H1 (cell line): ENCODE results near the gene LRP8. TPM values are rescaled to one million over a fixed set of nuclear protein-coding genes. Genes with fewer than 3 reads are reported as not detected.

Source experiments
- CTCF ChIA-PET: fragments of 300-600 bp; sonication (Branson Sonifier 250); formaldehyde crosslinking; loops from one replicate; lab custom pipeline; 2021; ENCODE audit not compliant: partially characterized antibody; lab: Charles Lee
- POLR2A ChIA-PET: fragments of 300-600 bp; sonication (Branson Sonifier 250); formaldehyde crosslinking; loops from one replicate; lab custom pipeline; 2021; ENCODE audit warnings: inconsistent platforms; ENCODE audit not compliant: partially characterized antibody; lab: Charles Lee
- DNase-seq, 2 experiments: peaks; one replicate each; pipeline versions ENCODE4 v3.0.0 to v3.0.0-alpha.2; 2010 to 2022; ENCODE audit warnings: low spot score in 2 of 2, low read depth in 1 of 2, mixed read lengths in 1 of 2
- FAIRE-seq: peaks from 2 replicates; lab custom pipeline; 2011; peaks lifted over from hg19 to GRCh38; lab: Jason Lieb, UNC
- H2AFZ ChIP-seq: 2 replicates; pipeline ENCODE4 v1.8.1; 2012; ENCODE audit warnings: low read length, inconsistent platforms
- H2AK5ac ChIP-seq: 2 replicates; pipeline ENCODE4 v1.6.1; 2013; ENCODE audit warnings: low read depth, low read length
- H2BK120ac ChIP-seq: replicated peaks from 2 replicates; pipeline ENCODE3; 2013; ENCODE audit warnings: low read depth, low read length, inconsistent platforms
- H2BK12ac ChIP-seq: 2 replicates; pipeline ENCODE4 v1.6.1; 2013; ENCODE audit warnings: low read depth, low read length
- H2BK15ac ChIP-seq: 2 replicates; pipeline ENCODE4 v1.6.1; 2013; ENCODE audit warnings: low read length
- H2BK20ac ChIP-seq: 2 replicates; pipeline ENCODE4 v1.6.1; 2013; ENCODE audit warnings: low read length
- H2BK5ac ChIP-seq: 2 replicates; pipeline ENCODE4 v1.6.1; 2013; ENCODE audit warnings: low read depth, low read length
- H3K14ac ChIP-seq: 2 replicates; pipeline ENCODE4 v1.6.1; 2013; ENCODE audit warnings: inconsistent platforms; ENCODE audit not compliant: insufficient read length
- H3K18ac ChIP-seq: 2 replicates; pipeline ENCODE4 v1.6.1; 2013; ENCODE audit warnings: low read length; ENCODE audit errors: extremely low read depth
- H3K23ac ChIP-seq: 2 replicates; pipeline ENCODE4 v1.6.1; 2013; ENCODE audit warnings: inconsistent platforms; ENCODE audit not compliant: insufficient read length
- H3K23me2 ChIP-seq: 2 replicates; pipeline ENCODE4 v1.6.1; 2013; ENCODE audit warnings: low read depth, low read length
- H3K27ac ChIP-seq: 2 replicates; pipeline ENCODE4 v1.6.1; 2011; ENCODE audit warnings: low read depth, low read length, inconsistent platforms
- H3K27me3 ChIP-seq, 4 experiments: replicated peaks in 1 of 4; 1 replicate in 1 of 4; 2 replicates in 3 of 4; pipeline versions ENCODE4 v1.6.1 to v1.8.1; 2011 to 2013; ENCODE audit warnings: low read length in 3 of 4, mild to moderate bottlenecking in 3 of 4, inconsistent platforms in 2 of 4, mixed read lengths in 2 of 4, moderate library complexity in 1 of 4; ENCODE audit not compliant: control insufficient read depth in 3 of 4, insufficient read depth in 3 of 4; ENCODE audit errors: extremely low read depth in 1 of 4
- H3K36me3 ChIP-seq, 4 experiments: 2 replicates each; pipeline versions ENCODE4 v1.6.1 to v1.8.1; 2011 to 2013; ENCODE audit warnings: mild to moderate bottlenecking in 4 of 4, low read length in 3 of 4, moderate library complexity in 2 of 4, control low read depth in 1 of 4, inconsistent platforms in 1 of 4; ENCODE audit not compliant: insufficient read depth in 4 of 4, control insufficient read depth in 2 of 4
- H3K4ac ChIP-seq: replicated peaks from 2 replicates; pipeline ENCODE3; 2013; ENCODE audit warnings: low read length, low read depth, mixed read lengths, inconsistent platforms; ENCODE audit not compliant: insufficient read length
- H3K4me1 ChIP-seq, 4 experiments: replicated peaks in 1 of 4; 1 replicate in 1 of 4; 2 replicates in 3 of 4; pipeline versions ENCODE4 v1.6.1 to v1.8.1; 2011 to 2013; ENCODE audit warnings: low read length in 3 of 4, inconsistent platforms in 2 of 4, mixed read lengths in 1 of 4; ENCODE audit not compliant: insufficient read depth in 4 of 4, control insufficient read depth in 3 of 4
- H3K4me2 ChIP-seq, 2 experiments: 2 replicates each; pipeline versions ENCODE4 v1.6.1 to v1.8.1; 2011 to 2013; ENCODE audit warnings: low read depth in 2 of 2, low read length in 2 of 2, control low read depth in 1 of 2, inconsistent platforms in 1 of 2, mild to moderate bottlenecking in 1 of 2; ENCODE audit not compliant: insufficient read depth in 1 of 2
- H3K4me3 ChIP-seq, 4 experiments: fragments of 200-600, 300-600 bp in 1 of 4; sonication (generic), shearing (Covaris generic), sonication (Bioruptor Twin) in 1 of 4; 2 replicates each; pipeline versions ENCODE4 v1.5.1 to v1.8.1; 2011 to 2016; ENCODE audit warnings: low read length in 4 of 4, low read depth in 3 of 4, control low read depth in 2 of 4, inconsistent platforms in 2 of 4, mild to moderate bottlenecking in 2 of 4, mixed read lengths in 1 of 4, moderate library complexity in 1 of 4; ENCODE audit not compliant: insufficient read depth in 2 of 4; ENCODE audit errors: extremely low read depth in 1 of 4
- H3K56ac ChIP-seq: replicated peaks from 2 replicates; pipeline ENCODE3; 2013; ENCODE audit warnings: low read depth, mild to moderate bottlenecking, mixed read lengths, low read length, inconsistent platforms; ENCODE audit not compliant: insufficient read length
- H3K79me1 ChIP-seq: 2 replicates; pipeline ENCODE4 v1.6.1; 2013; ENCODE audit warnings: low read depth, low read length, control low read depth
- H3K79me2 ChIP-seq, 2 experiments: 2 replicates each; pipeline versions ENCODE4 v1.6.1 to v1.8.1; 2012 to 2013; ENCODE audit warnings: low read length in 2 of 2, mild to moderate bottlenecking in 2 of 2, inconsistent platforms in 1 of 2; ENCODE audit not compliant: insufficient read depth in 2 of 2, control insufficient read depth in 1 of 2
- H3K9ac ChIP-seq, 4 experiments: replicated peaks in 1 of 4; 1 replicate in 1 of 4; 2 replicates in 3 of 4; pipeline versions ENCODE4 v1.6.1 to v1.8.1; 2011 to 2013; ENCODE audit warnings: low read depth in 3 of 4, low read length in 3 of 4, control low read depth in 2 of 4, mild to moderate bottlenecking in 2 of 4, moderate library complexity in 2 of 4, inconsistent platforms in 1 of 4; ENCODE audit errors: extremely low read depth in 1 of 4
- H3K9me3 ChIP-seq, 2 experiments: 2 replicates each; pipeline versions ENCODE4 v1.6.1 to v1.8.1; 2012 to 2013; ENCODE audit warnings: mild to moderate bottlenecking in 2 of 2, moderate library complexity in 2 of 2, control low read depth in 1 of 2, inconsistent platforms in 1 of 2, low read depth in 1 of 2, low read length in 1 of 2, mixed read lengths in 1 of 2; ENCODE audit not compliant: insufficient read depth in 2 of 2
- H4K20me1 ChIP-seq, 2 experiments: replicated peaks in 1 of 2; 2 replicates each; pipeline versions ENCODE3 to v1.8.1; 2011 to 2013; ENCODE audit warnings: inconsistent platforms in 2 of 2, low read length in 2 of 2, mild to moderate bottlenecking in 1 of 2; ENCODE audit not compliant: insufficient read depth in 2 of 2, control insufficient read depth in 1 of 2
- H4K5ac ChIP-seq: 2 replicates; pipeline ENCODE4 v1.6.1; 2013; ENCODE audit warnings: low read length, low read depth, mixed read lengths, inconsistent platforms; ENCODE audit not compliant: insufficient read length
- H4K8ac ChIP-seq: 2 replicates; pipeline ENCODE4 v1.8.0; 2013; ENCODE audit warnings: mild to moderate bottlenecking, moderate library complexity, low read length, inconsistent platforms; ENCODE audit not compliant: insufficient read depth; ENCODE audit errors: extremely low read depth
- H4K91ac ChIP-seq: replicated peaks from 2 replicates; pipeline ENCODE3; 2013; ENCODE audit warnings: low read length, mixed read lengths, inconsistent platforms; ENCODE audit not compliant: insufficient read length
- ATF2 ChIP-seq: IDR thresholded peaks from 2 replicates; pipeline ENCODE4 v1.6.1; 2012; ENCODE audit warnings: low read length, inconsistent platforms
- EP300 ChIP-seq, 2 experiments: IDR thresholded peaks; 1 replicate in 1 of 2; 2 replicates in 1 of 2; pipeline ENCODE4 v1.6.1; 2011 to 2012; ENCODE audit warnings: low read depth in 2 of 2, low read length in 2 of 2, mild to moderate bottlenecking in 2 of 2, borderline replicate concordance in 1 of 2, inconsistent platforms in 1 of 2, moderate library complexity in 1 of 2
- RFX5 ChIP-seq: IDR thresholded peaks from 2 replicates; pipeline ENCODE4 v1.6.1; 2011; ENCODE audit warnings: low read depth, low read length, improper control_type of control experiment, borderline replicate concordance
- SIRT6 ChIP-seq: IDR thresholded peaks from one replicate; pipeline ENCODE4 v1.7.1; 2012; ENCODE audit warnings: low read length, inconsistent platforms
- SIX5 ChIP-seq: IDR thresholded peaks from 2 replicates; pipeline ENCODE4 v1.6.1; 2011; ENCODE audit warnings: mild to moderate bottlenecking, low read depth, low read length
- SP4 ChIP-seq: IDR thresholded peaks from 2 replicates; pipeline ENCODE4 v1.6.1; 2012; ENCODE audit warnings: low read length, inconsistent platforms
- TBP ChIP-seq: IDR thresholded peaks from 2 replicates; pipeline ENCODE4 v1.6.1; 2011; ENCODE audit warnings: low read depth, low read length, improper control_type of control experiment
- WGBS, 2 experiments: shearing (Covaris generic) in 1 of 2; methylation state at CpG; one replicate each; pipeline versions ENCODE4 v1.1.6 to v1.1.7; 2013 to 2015; ENCODE audit warnings: low lambda C conversion rate in 2 of 2, mixed read lengths in 2 of 2, inconsistent platforms in 1 of 2, low coverage in 1 of 2, missing lambda C conversion rate in 1 of 2; ENCODE audit not compliant: insufficient replicate concordance in 2 of 2, insufficient coverage in 1 of 2, insufficient read length in 1 of 2; ENCODE audit errors: extremely low coverage in 1 of 2, missing lambda C conversion rate in 1 of 2; 5-methylcytosine and 5-hydroxymethylcytosine counted together
- polyA plus RNA-seq, 7 experiments: library from polyadenylated mRNA; depleted of rRNA in 3 of 7; stranded (reverse) in 5 of 7; unstranded in 2 of 7; fragments of >200 nt in 5 of 7; fragments of 200-250 nt in 2 of 7; gene quantifications; 1 replicate in 5 of 7; 2 replicates in 1 of 7; 4 replicates in 1 of 7; pipeline versions ENCODE4 v1.2.1 to v1.2.3, GENCODE V29; 2011 to 2013; ENCODE audit warnings: missing spikeins in 2 of 7, mixed read lengths in 2 of 7
- total RNA-seq: library from RNA; stranded (reverse); fragmentation: NEBNext Ultra II Directional; extraction: Animal tissue kit (Norgen Biotek cat#: 25700); gene quantifications from 2 replicates; pipeline ENCODE4 v1.2.1, GENCODE V29; 2021

LRP8 gene
- total and polyA plus RNA-seq, 2 of the 8 experiments (the other 6 are each of a cell fraction or from before 2014, with no cell fraction given) = 63.2 to 66.4 TPM

- Histone ChIP-seq H2AFZ (no peak overlapping the region), H2BK5ac (no peak overlapping the region)
- CTCF ChIA-PET = interaction anchor here (0.8 to 2.3 kb wide), 3 partner anchors 10 to 33 kb away, joined by 3 to 10 read pairs (median 5); no protein-coding TSS in a partner anchor
- TF ChIP-seq SP4 (no peak), ATF2 (no peak), EP300 (IDR thresholded peaks at IDR 0.05; ENCODE audit: borderline replicate concordance in 1 of 2, low read depth in 2 of 2, low read length in 2 of 2) (no peak), RFX5 (no peak), SIX5 (no peak), TBP (no peak), SIRT6 (no peak)
Observed at GRCh38 chr1:53310847-53311681, 16.8 kb downstream of the LRP8 start.

More at GRCh38 chr1:53310847-53311681, 16.8 kb downstream of the LRP8 start:
- FAIRE-seq (no peak), DNase-seq (no peak)
- no peak overlapping the region for H3K9ac ChIP-seq
- no peak overlapping the region; the same call in 1 of the 2 replicates for H4K8ac ChIP-seq
- H2BK12ac ChIP-seq = no peak overlapping the region
- H3K23me2 ChIP-seq = no peaks in the 10 kb centered on the region
- H3K4me2 ChIP-seq = no peak overlapping the region
- POLR2A ChIA-PET = interaction anchor here (0.9 to 2.6 kb wide), 5 partner anchors 9 to 16 kb away, joined by 4 to 10 read pairs (median 4); no protein-coding TSS in a partner anchor
- no peak overlapping the region for H2BK20ac ChIP-seq
- H2BK15ac ChIP-seq = no peak overlapping the region
- H3K4ac ChIP-seq = no peak overlapping the region
- no peak overlapping the region for H2BK120ac ChIP-seq
- H3K4me3 ChIP-seq = no peak overlapping the region
- peaks cover 40% of the 10 kb centered on the region for H3K79me1 ChIP-seq
- peaks cover 0 to 81% of the 10 kb centered on the region in 2 experiments; a peak in 2 of 4 replicates for H3K79me2 ChIP-seq
- no peak overlapping the region for H3K23ac ChIP-seq
- H3K56ac ChIP-seq = no peak overlapping the region
- H3K4me1 ChIP-seq = peaks cover 0 to 2% (median 0%) of the 10 kb centered on the region in 4 experiments; a peak in 1 of 7 replicates
- H2AK5ac ChIP-seq = no peak overlapping the region
- no peak overlapping the region for H4K5ac ChIP-seq
- H4K20me1 ChIP-seq = peaks cover 29 to 51% of the 10 kb centered on the region in 2 experiments
- no peaks in the 10 kb centered on the region for H3K27me3 ChIP-seq
- H3K27ac ChIP-seq = no peak overlapping the region
- no peak overlapping the region for H3K18ac ChIP-seq
- peaks cover 0 to 22% (median 8%) of the 10 kb centered on the region in 4 experiments; a peak in 5 of 8 replicates for H3K36me3 ChIP-seq
- H4K91ac ChIP-seq = no peak overlapping the region
- H3K14ac ChIP-seq = no peak overlapping the region
- WGBS, 2 experiments = 77% methylated on average over 7 of the region's 15 CpGs; no CpG with 5 or more reads in 1 of the 2 experiments
- H3K9me3 ChIP-seq = no peaks in the 10 kb centered on the region
